ENCODE data around the gene PEX1. TPM values are rescaled to one million over a fixed set of nuclear protein-coding genes. Genes with fewer than 3 reads are reported as not detected.

Gene PEX1
- total RNA-seq, 1 donor from 2014 or later, result 16.2 TPM

- no peak overlapping the region for H3K4me3 Mint-ChIP-seq (ENCODE audit: unreplicated experiment)
- no peaks in the 10 kb centered on the region for H3K9me3 Mint-ChIP-seq (ENCODE audit: unreplicated experiment)
- no peak for TF ChIP-seq CTCF (IDR thresholded peaks at IDR 0.05)
- peaks cover 32% of the 10 kb centered on the region for H3K36me3 Mint-ChIP-seq (ENCODE audit: unreplicated experiment)
- H3K27me3 Mint-ChIP-seq (ENCODE audit: unreplicated experiment), result no peaks in the 10 kb centered on the region
- no peak for DNase-seq (ENCODE audit: extremely low spot score, unreplicated experiment)
- no peak overlapping the region for H3K27ac Mint-ChIP-seq (ENCODE audit: unreplicated experiment)
- H3K4me1 Mint-ChIP-seq (ENCODE audit: unreplicated experiment), result no peaks in the 10 kb centered on the region
Observed at GRCh38 chr7:92506363-92506762, 22.0 kb downstream of the PEX1 start.

- H3K4me3 Mint-ChIP-seq (ENCODE audit: unreplicated experiment), result no peak overlapping the region
- no peak overlapping the region for H3K27ac Mint-ChIP-seq (ENCODE audit: unreplicated experiment)
- no peaks in the 10 kb centered on the region for H3K4me1 Mint-ChIP-seq (ENCODE audit: unreplicated experiment)
- DNase-seq (ENCODE audit: extremely low spot score, unreplicated experiment), result no peak
- TF ChIP-seq CTCF (IDR thresholded peaks at IDR 0.05), result no peak
- H3K36me3 Mint-ChIP-seq (ENCODE audit: unreplicated experiment), result peaks cover 42% of the 10 kb centered on the region
- no peaks in the 10 kb centered on the region for H3K9me3 Mint-ChIP-seq (ENCODE audit: unreplicated experiment)
- no peaks in the 10 kb centered on the region for H3K27me3 Mint-ChIP-seq (ENCODE audit: unreplicated experiment)
Observed at GRCh38 chr7:92504563-92504962, 23.8 kb downstream of the PEX1 start.

- Mint-ChIP-seq H3K4me1 (ENCODE audit: unreplicated experiment) (no peaks in the 10 kb centered on the region), H3K9me3 (ENCODE audit: unreplicated experiment) (no peaks in the 10 kb centered on the region), H3K4me3 (ENCODE audit: unreplicated experiment) (no peak overlapping the region), H3K27me3 (ENCODE audit: unreplicated experiment) (no peaks in the 10 kb centered on the region), H3K36me3 (ENCODE audit: unreplicated experiment) (peaks cover 43% of the 10 kb centered on the region), H3K27ac (ENCODE audit: unreplicated experiment) (no peak overlapping the region)
- TF ChIP-seq CTCF (IDR thresholded peaks at IDR 0.05), result no peak
- no peak for DNase-seq (ENCODE audit: extremely low spot score, unreplicated experiment)
Observed at GRCh38 chr7:92503767-92504166, 24.6 kb downstream of the PEX1 start.

- Mint-ChIP-seq H3K4me1 (ENCODE audit: unreplicated experiment) (no peaks in the 10 kb centered on the region), H3K9me3 (ENCODE audit: unreplicated experiment) (no peaks in the 10 kb centered on the region), H3K27me3 (ENCODE audit: unreplicated experiment) (no peaks in the 10 kb centered on the region), H3K36me3 (ENCODE audit: unreplicated experiment) (peaks cover 37% of the 10 kb centered on the region), H3K27ac (ENCODE audit: unreplicated experiment) (no peak overlapping the region), H3K4me3 (ENCODE audit: unreplicated experiment) (no peak overlapping the region)
- DNase-seq (ENCODE audit: extremely low spot score, unreplicated experiment), result no peak
- TF ChIP-seq CTCF (IDR thresholded peaks at IDR 0.05), result no peak
Observed at GRCh38 chr7:92498557-92498956, 29.8 kb downstream of the PEX1 start.

- H3K27ac Mint-ChIP-seq (ENCODE audit: unreplicated experiment), result no peak overlapping the region
Observed at GRCh38 chr7:92496876-92497275, 31.4 kb downstream of the PEX1 start.

More at GRCh38 chr7:92496876-92497275, 31.4 kb downstream of the PEX1 start:
- no peaks in the 10 kb centered on the region for H3K27me3 Mint-ChIP-seq (ENCODE audit: unreplicated experiment)
- no peaks in the 10 kb centered on the region for H3K4me1 Mint-ChIP-seq (ENCODE audit: unreplicated experiment)
- H3K9me3 Mint-ChIP-seq (ENCODE audit: unreplicated experiment), result no peaks in the 10 kb centered on the region
- peaks cover 48% of the 10 kb centered on the region for H3K36me3 Mint-ChIP-seq (ENCODE audit: unreplicated experiment)
- H3K4me3 Mint-ChIP-seq (ENCODE audit: unreplicated experiment), result no peak overlapping the region
- DNase-seq (ENCODE audit: extremely low spot score, unreplicated experiment), result no peak
- no peak for TF ChIP-seq CTCF (IDR thresholded peaks at IDR 0.05)
